IMR-90 (cell line): Measurements from ENCODE around the gene TDRD5. TPM values are rescaled to one million over a fixed set of nuclear protein-coding genes. Genes with fewer than 3 reads are reported as not detected.

Experiments
- ATAC-seq: fragments of 200-7000 bp; cut with Tn5 transposase; 2 replicates; pipeline ENCODE4 v1.9.1; 2020; ENCODE audit warnings: low read depth, mild to moderate bottlenecking, moderate library complexity
- BruUV-seq: library from RNA; stranded (reverse); fragments of 400-500 nt; replicated peaks from 2 replicates; lab custom pipeline; 2021; lab: Mats Ljungman, UMichigan
- CTCF ChIA-PET: fragments of 300-600 bp; formaldehyde crosslinking; extraction: SDS; loops from one replicate; lab custom pipeline; 2021; ENCODE audit warnings: antibody characterized with exemption; lab: Yijun Ruan, JAX
- POLR2A ChIA-PET: fragments of 300-600 bp; sonication (Branson Sonifier 250); formaldehyde crosslinking; loops from one replicate; lab custom pipeline; 2022; ENCODE audit warnings: antibody characterized with exemption; ENCODE audit not compliant: unreplicated experiment; lab: Charles Lee
- DNase-seq: peaks from one replicate; pipeline ENCODE4 v3.0.0; 2013
- H2AFZ ChIP-seq: replicated peaks from 2 replicates; pipeline ENCODE3; 2013; ENCODE audit warnings: low read length, mild to moderate bottlenecking; ENCODE audit not compliant: poor library complexity
- H2AK5ac ChIP-seq: 2 replicates; pipeline ENCODE4 v1.6.1; 2013; ENCODE audit warnings: low read depth, low read length, inconsistent platforms
- H2AK9ac ChIP-seq: replicated peaks from 2 replicates; pipeline ENCODE3; 2013; ENCODE audit warnings: mild to moderate bottlenecking, low read depth, low read length, moderate library complexity; ENCODE audit not compliant: poor library complexity
- H2BK120ac ChIP-seq: 2 replicates; pipeline ENCODE4 v1.6.1; 2013; ENCODE audit warnings: low read depth, low read length, inconsistent platforms
- H2BK15ac ChIP-seq: 3 replicates; pipeline ENCODE4 v1.6.1; 2013; ENCODE audit warnings: low read depth, low read length, inconsistent platforms
- H2BK20ac ChIP-seq: 2 replicates; pipeline ENCODE4 v1.6.1; 2013; ENCODE audit warnings: low read depth, mild to moderate bottlenecking, inconsistent platforms, low read length, moderate library complexity
- H2BK5ac ChIP-seq: 2 replicates; pipeline ENCODE4 v1.6.1; 2013; ENCODE audit warnings: mild to moderate bottlenecking, low read depth, low read length, inconsistent platforms; ENCODE audit not compliant: poor library complexity, severe bottlenecking
- H3K14ac ChIP-seq: replicated peaks from 2 replicates; pipeline ENCODE4 v1.6.1; 2013; ENCODE audit warnings: low read depth, low read length, inconsistent platforms
- H3K18ac ChIP-seq: 2 replicates; pipeline ENCODE4 v1.6.1; 2013; ENCODE audit warnings: low read depth, low read length, control low read depth
- H3K23ac ChIP-seq: 2 replicates; pipeline ENCODE4 v1.6.1; 2013; ENCODE audit warnings: low read depth, low read length, inconsistent platforms
- H3K27ac ChIP-seq: 2 replicates; pipeline ENCODE4 v1.5.1; 2013; ENCODE audit warnings: mild to moderate bottlenecking, control low read depth, low read length; ENCODE audit not compliant: insufficient read depth
- H3K27me3 ChIP-seq: 2 replicates; pipeline ENCODE4 v1.6.1; 2013; ENCODE audit warnings: low read length; ENCODE audit not compliant: control insufficient read depth, insufficient read depth
- H3K36me3 ChIP-seq: 2 replicates; pipeline ENCODE4 v1.6.1; 2013; ENCODE audit warnings: low read length, mixed read lengths; ENCODE audit not compliant: control insufficient read depth, insufficient read depth
- H3K4ac ChIP-seq: 2 replicates; pipeline ENCODE4 v1.6.1; 2013; ENCODE audit warnings: low read depth, low read length, inconsistent platforms
- H3K4me1 ChIP-seq: 2 replicates; pipeline ENCODE4 v1.6.1; 2013; ENCODE audit warnings: low read length, mixed read lengths; ENCODE audit not compliant: control insufficient read depth, insufficient read depth
- H3K4me2 ChIP-seq: 2 replicates; pipeline ENCODE4 v1.6.1; 2013; ENCODE audit warnings: low read depth, mild to moderate bottlenecking, control low read depth, low read length, moderate library complexity
- H3K4me3 ChIP-seq: 2 replicates; pipeline ENCODE4 v1.5.1; 2013; ENCODE audit warnings: low read depth, mild to moderate bottlenecking, control low read depth, low read length, moderate library complexity; ENCODE audit not compliant: insufficient read depth
- H3K56ac ChIP-seq: 2 replicates; pipeline ENCODE4 v1.6.1; 2013; ENCODE audit warnings: low read length, inconsistent platforms; ENCODE audit not compliant: insufficient read depth; ENCODE audit errors: extremely low read depth
- H3K79me1 ChIP-seq, 2 experiments: 2 replicates each; pipeline ENCODE4 v1.6.1; 2013; ENCODE audit warnings: low read length in 2 of 2, inconsistent platforms in 1 of 2, low read depth in 1 of 2
- H3K9ac ChIP-seq: 2 replicates; pipeline ENCODE4 v1.6.1; 2013; ENCODE audit warnings: low read depth, low read length, control low read depth
- H3K9me1 ChIP-seq: 2 replicates; pipeline ENCODE4 v1.6.1; 2013; ENCODE audit warnings: low read length, inconsistent platforms; ENCODE audit not compliant: insufficient read depth
- H3K9me3 ChIP-seq: 2 replicates; pipeline ENCODE4 v1.6.1; 2013; ENCODE audit warnings: low read length; ENCODE audit not compliant: control insufficient read depth, insufficient read depth
- H4K20me1 ChIP-seq: 2 replicates; pipeline ENCODE4 v1.6.1; 2013; ENCODE audit warnings: low read length, inconsistent platforms; ENCODE audit not compliant: insufficient read depth
- H4K5ac ChIP-seq: 2 replicates; pipeline ENCODE4 v1.6.1; 2013; ENCODE audit warnings: mild to moderate bottlenecking, low read depth, low read length, control low read depth
- H4K8ac ChIP-seq, 2 experiments: 2 replicates each; pipeline ENCODE4 v1.6.1; 2013; ENCODE audit warnings: low read depth in 2 of 2, low read length in 2 of 2, control low read depth in 1 of 2, inconsistent platforms in 1 of 2
- H4K91ac ChIP-seq: 2 replicates; pipeline ENCODE4 v1.6.1; 2013; ENCODE audit warnings: low read depth, low read length, inconsistent platforms; ENCODE audit not compliant: insufficient read depth
- BHLHE40 ChIP-seq: fragments of 150-350 bp; IDR thresholded peaks from 2 replicates; pipeline ENCODE4 v1.6.1; 2016; ENCODE audit warnings: mild to moderate bottlenecking, low read depth, low read length
- CEBPB ChIP-seq: IDR thresholded peaks from 2 replicates; pipeline ENCODE4 v1.6.1; 2012; ENCODE audit warnings: low read depth, low read length, improper control_type of control experiment
- CHD1 ChIP-seq: IDR thresholded peaks from 2 replicates; pipeline ENCODE4 v1.6.1; 2012; ENCODE audit warnings: low read depth, low read length, improper control_type of control experiment
- FOS ChIP-seq: fragments of 150-350 bp; IDR thresholded peaks from 2 replicates; pipeline ENCODE4 v1.6.1; 2016; ENCODE audit warnings: low read depth, low read length
- MAFK ChIP-seq: IDR thresholded peaks from 2 replicates; pipeline ENCODE4 v1.6.1; 2012; ENCODE audit warnings: low read depth, low read length, improper control_type of control experiment
- MAZ ChIP-seq: IDR thresholded peaks from 2 replicates; pipeline ENCODE4 v1.6.1; 2012; ENCODE audit warnings: low read depth, mild to moderate bottlenecking, low read length, improper control_type of control experiment, moderate library complexity, borderline replicate concordance
- MXI1 ChIP-seq: IDR thresholded peaks from 2 replicates; pipeline ENCODE4 v1.6.1; 2012; ENCODE audit warnings: low read depth, mild to moderate bottlenecking, low read length, moderate library complexity, borderline replicate concordance
- NFE2L2 ChIP-seq: fragments of 150-350 bp; IDR thresholded peaks from 2 replicates; pipeline ENCODE4 v1.6.1; 2016; ENCODE audit warnings: low read depth, mild to moderate bottlenecking, low read length
- POLR2A ChIP-seq: IDR thresholded peaks from 2 replicates; pipeline ENCODE4 v1.6.1; 2012; ENCODE audit warnings: mild to moderate bottlenecking, low read depth, low read length
- RAD21 ChIP-seq: IDR thresholded peaks from 2 replicates; pipeline ENCODE4 v1.6.1; 2012; ENCODE audit warnings: low read length, improper control_type of control experiment
- RCOR1 ChIP-seq: IDR thresholded peaks from 2 replicates; pipeline ENCODE4 v1.6.1; 2012; ENCODE audit warnings: mild to moderate bottlenecking, low read length, improper control_type of control experiment; ENCODE audit not compliant: insufficient replicate concordance
- RFX5 ChIP-seq: IDR thresholded peaks from 2 replicates; pipeline ENCODE4 v1.8.0; 2012; ENCODE audit warnings: low read depth, mild to moderate bottlenecking, low read length, moderate library complexity
- SMC3 ChIP-seq: fragments of 150-350 bp; IDR thresholded peaks from 2 replicates; pipeline ENCODE4 v1.6.1; 2016; ENCODE audit warnings: low read depth, mild to moderate bottlenecking, antibody characterized with exemption, low read length, moderate library complexity
- WGBS, 2 experiments: methylation state at CpG; one replicate each; pipeline versions ENCODE4 v1.1.5 to v1.1.7; 2013; ENCODE audit warnings: missing lambda C conversion rate in 2 of 2; ENCODE audit not compliant: insufficient read length in 1 of 2; ENCODE audit errors: extremely low coverage in 2 of 2; 5-methylcytosine and 5-hydroxymethylcytosine counted together
- dilution Hi-C: fragments of 300-500 bp; cut with HindIII; formaldehyde crosslinking; loops from one replicate; pipeline ENCODE4 v1.14.3; 2018; ENCODE audit warnings: low sequenced_read_pairs; ENCODE audit not compliant: unreplicated experiment
- in situ Hi-C: fragments of 300-500 bp; cut with MboI; formaldehyde crosslinking; loops from 3 replicates; pipeline ENCODE4 v1.14.3; 2019; ENCODE audit warnings: low sequenced_read_pairs, inconsistent platforms, mixed read lengths
- intact Hi-C: fragments of 100-400 bp; cut with micrococcal nuclease; formaldehyde crosslinking; loops from 2 replicates; pipeline ENCODE4 v1.10.0; 2022
- polyA plus RNA-seq, 3 experiments: library from polyadenylated mRNA; depleted of rRNA; stranded (reverse); fragments of >200 nt; gene quantifications; 2 replicates each; pipeline ENCODE4 v1.2.3, GENCODE V29; 2012; ENCODE audit warnings: low replicate concordance in 1 of 3
- total RNA-seq: library from RNA; depleted of rRNA; stranded (reverse); fragments of >200 nt; gene quantifications from 2 replicates; pipeline ENCODE4 v1.2.3, GENCODE V29; 2012
- TF ChIP-seq, protein P1 (sequence below): fragments of 150-350 bp; IDR thresholded peaks from 2 replicates; pipeline ENCODE4 v1.6.1; 2017; ENCODE audit warnings: mild to moderate bottlenecking, antibody characterized with exemption, low read length, low read depth
- TF ChIP-seq, protein P2 (sequence below): fragments of 150-350 bp; IDR thresholded peaks from 2 replicates; pipeline ENCODE4 v1.6.1; 2016; ENCODE audit warnings: low read depth, mild to moderate bottlenecking, low read length, moderate library complexity, borderline replicate concordance
- TF ChIP-seq, protein P3 (sequence below): conservative IDR thresholded peaks from 2 replicates; pipeline ENCODE4 v1.5.1; 2012; ENCODE audit warnings: mild to moderate bottlenecking, low read depth, low read length, improper control_type of control experiment

TDRD5 gene
- total and polyA plus RNA-seq, 2 of the 4 experiments (the other 2 are of a cell fraction) = not detected

DNA sequence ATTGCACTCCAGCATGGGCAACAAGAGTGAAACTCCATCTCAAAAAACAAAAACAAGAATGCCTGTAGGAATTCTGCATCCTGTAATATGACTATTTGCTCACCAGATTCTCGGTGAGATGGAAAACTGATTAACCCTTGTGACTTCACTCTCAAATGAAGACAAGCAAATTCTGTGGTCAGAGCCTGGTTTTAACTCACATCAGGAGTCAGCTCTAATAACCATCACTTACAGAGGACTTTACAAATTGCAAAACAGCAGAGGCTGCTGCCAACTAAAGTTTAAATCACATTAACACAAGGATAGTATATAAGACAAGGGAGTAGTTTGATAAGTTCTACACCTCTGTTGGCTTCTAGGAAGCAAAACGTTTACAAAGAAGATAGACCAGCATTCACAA is 115.8 kb downstream of the TDRD5 start:
- Histone ChIP-seq H2BK5ac (no peak overlapping the region), H3K4ac (no peak overlapping the region), H3K56ac (no peak overlapping the region), H3K4me3 (no peak overlapping the region), H4K8ac (no peak overlapping the region), H3K79me1 (no peaks in the 10 kb centered on the region), H2BK120ac (no peak overlapping the region), H4K91ac (no peak overlapping the region), H3K18ac (no peak overlapping the region), H3K9ac (no peak overlapping the region), H3K4me2 (no peak overlapping the region), H4K5ac (no peak overlapping the region), H3K27ac (no peak overlapping the region), H2BK20ac (no peak overlapping the region), H3K27me3 (peaks cover 22% of the 10 kb centered on the region), H2AK9ac (no peak overlapping the region), H3K4me1 (no peaks in the 10 kb centered on the region), H2AFZ (no peak overlapping the region), H3K36me3 (no peaks in the 10 kb centered on the region), H3K9me3 (no peaks in the 10 kb centered on the region), H2AK5ac (no peak overlapping the region), H3K14ac (no peak overlapping the region), H3K9me1 (no peaks in the 10 kb centered on the region), H3K23ac (no peak overlapping the region), H2BK15ac (no peak overlapping the region), H4K20me1 (no peaks in the 10 kb centered on the region)
- intact Hi-C loops = loop anchor here (2.0 to 10.0 kb wide), 2 partner anchors 63 to 447 kb away; partner anchors contain the start of gene QSOX1
- TF ChIP-seq CEBPB (no peak), MXI1 (no peak), BHLHE40 (no peak), NFE2L2 (no peak), SMC3 (no peak), MAZ (no peak), RAD21 (no peak), FOS (no peak), RCOR1 (no peak), RFX5 (no peak), MAFK (no peak), CHD1 (no peak), POLR2A (no peak)
- TF ChIP-seq, protein P1, sequence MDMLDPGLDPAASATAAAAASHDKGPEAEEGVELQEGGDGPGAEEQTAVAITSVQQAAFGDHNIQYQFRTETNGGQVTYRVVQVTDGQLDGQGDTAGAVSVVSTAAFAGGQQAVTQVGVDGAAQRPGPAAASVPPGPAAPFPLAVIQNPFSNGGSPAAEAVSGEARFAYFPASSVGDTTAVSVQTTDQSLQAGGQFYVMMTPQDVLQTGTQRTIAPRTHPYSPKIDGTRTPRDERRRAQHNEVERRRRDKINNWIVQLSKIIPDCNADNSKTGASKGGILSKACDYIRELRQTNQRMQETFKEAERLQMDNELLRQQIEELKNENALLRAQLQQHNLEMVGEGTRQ = no peak
- TF ChIP-seq, protein P2, sequence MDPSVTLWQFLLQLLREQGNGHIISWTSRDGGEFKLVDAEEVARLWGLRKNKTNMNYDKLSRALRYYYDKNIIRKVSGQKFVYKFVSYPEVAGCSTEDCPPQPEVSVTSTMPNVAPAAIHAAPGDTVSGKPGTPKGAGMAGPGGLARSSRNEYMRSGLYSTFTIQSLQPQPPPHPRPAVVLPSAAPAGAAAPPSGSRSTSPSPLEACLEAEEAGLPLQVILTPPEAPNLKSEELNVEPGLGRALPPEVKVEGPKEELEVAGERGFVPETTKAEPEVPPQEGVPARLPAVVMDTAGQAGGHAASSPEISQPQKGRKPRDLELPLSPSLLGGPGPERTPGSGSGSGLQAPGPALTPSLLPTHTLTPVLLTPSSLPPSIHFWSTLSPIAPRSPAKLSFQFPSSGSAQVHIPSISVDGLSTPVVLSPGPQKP = no peak
- TF ChIP-seq, protein P3, sequence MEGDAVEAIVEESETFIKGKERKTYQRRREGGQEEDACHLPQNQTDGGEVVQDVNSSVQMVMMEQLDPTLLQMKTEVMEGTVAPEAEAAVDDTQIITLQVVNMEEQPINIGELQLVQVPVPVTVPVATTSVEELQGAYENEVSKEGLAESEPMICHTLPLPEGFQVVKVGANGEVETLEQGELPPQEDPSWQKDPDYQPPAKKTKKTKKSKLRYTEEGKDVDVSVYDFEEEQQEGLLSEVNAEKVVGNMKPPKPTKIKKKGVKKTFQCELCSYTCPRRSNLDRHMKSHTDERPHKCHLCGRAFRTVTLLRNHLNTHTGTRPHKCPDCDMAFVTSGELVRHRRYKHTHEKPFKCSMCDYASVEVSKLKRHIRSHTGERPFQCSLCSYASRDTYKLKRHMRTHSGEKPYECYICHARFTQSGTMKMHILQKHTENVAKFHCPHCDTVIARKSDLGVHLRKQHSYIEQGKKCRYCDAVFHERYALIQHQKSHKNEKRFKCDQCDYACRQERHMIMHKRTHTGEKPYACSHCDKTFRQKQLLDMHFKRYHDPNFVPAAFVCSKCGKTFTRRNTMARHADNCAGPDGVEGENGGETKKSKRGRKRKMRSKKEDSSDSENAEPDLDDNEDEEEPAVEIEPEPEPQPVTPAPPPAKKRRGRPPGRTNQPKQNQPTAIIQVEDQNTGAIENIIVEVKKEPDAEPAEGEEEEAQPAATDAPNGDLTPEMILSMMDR = no peak
- dilution Hi-C loops = no loop called here
- ChIA-PET CTCF (interaction anchor here (1.2 to 5.2 kb wide), 4 partner anchors 99 to 131 kb away, joined by 5 to 104 read pairs (median 14); no protein-coding TSS in a partner anchor), POLR2A (no interaction called here)
- in situ Hi-C loops = loop anchor here (5.0 to 25.0 kb wide), 2 partner anchors 105 to 455 kb away; partner anchors contain the start of gene QSOX1
- no TSS peak for BruUV-seq
- ATAC-seq (no peak), DNase-seq (no peak)
- no CpG with 5 or more reads among the region's 2 CpGs for WGBS, 2 experiments
